Measurements from ENCODE around the gene LHFPL2. TPM values are rescaled to one million over a fixed set of nuclear protein-coding genes. Genes with fewer than 3 reads are reported as not detected.

LHFPL2 gene
- total RNA-seq, 1 experiment from 2014 or later, result 4.8 TPM

DNA sequence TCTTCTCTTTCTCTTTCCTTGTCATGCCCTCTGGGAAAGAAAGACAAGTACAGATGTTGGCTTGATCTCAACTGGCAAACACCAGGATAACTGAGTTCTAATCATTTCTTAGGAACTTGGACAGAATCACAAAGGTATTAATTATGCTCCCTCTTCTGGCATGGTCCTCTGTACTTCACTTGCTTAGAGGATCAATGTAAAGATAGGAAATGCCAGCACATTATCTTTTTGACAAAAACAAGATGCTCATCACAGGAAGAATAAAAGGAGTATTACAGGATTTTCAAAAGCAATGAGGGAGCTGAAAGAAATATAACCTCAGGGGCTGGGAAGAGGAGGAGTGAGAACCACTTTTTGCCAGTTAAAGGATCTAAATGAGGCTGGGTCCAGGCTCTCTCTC lies 70.6 kb downstream of the LHFPL2 start:
- H3K27me3 ChIP-seq (ENCODE audit: low read length), result no peaks in the 10 kb centered on the region
- H3K4me1 ChIP-seq (ENCODE audit: low read length), result peaks cover 15% of the 10 kb centered on the region
- H3K4me3 ChIP-seq (ENCODE audit: low read length), result no peak overlapping the region
- no peaks in the 10 kb centered on the region for H3K9me3 ChIP-seq (ENCODE audit: low read length)
- H3K9ac ChIP-seq (ENCODE audit: low read length), result no peak overlapping the region
- no peak overlapping the region for H3K4me2 ChIP-seq (ENCODE audit: low read depth, low read length, poor library complexity, severe bottlenecking)
- no peaks in the 10 kb centered on the region for H3K79me2 ChIP-seq (ENCODE audit: low read length)
- H3K27ac ChIP-seq (ENCODE audit: low read length), result no peak overlapping the region
- no peak for DNase-seq
- H3K36me3 ChIP-seq (ENCODE audit: insufficient read depth, low read length), result no peaks in the 10 kb centered on the region
- H3K9me2 ChIP-seq (replicated peaks; ENCODE audit: insufficient read depth, low read length), result no peaks in the 10 kb centered on the region
- H2AFZ ChIP-seq (ENCODE audit: low read length), result no peak overlapping the region
- no peaks in the 10 kb centered on the region for H4K20me1 ChIP-seq (ENCODE audit: insufficient read depth, low read depth, low read length)

DNA sequence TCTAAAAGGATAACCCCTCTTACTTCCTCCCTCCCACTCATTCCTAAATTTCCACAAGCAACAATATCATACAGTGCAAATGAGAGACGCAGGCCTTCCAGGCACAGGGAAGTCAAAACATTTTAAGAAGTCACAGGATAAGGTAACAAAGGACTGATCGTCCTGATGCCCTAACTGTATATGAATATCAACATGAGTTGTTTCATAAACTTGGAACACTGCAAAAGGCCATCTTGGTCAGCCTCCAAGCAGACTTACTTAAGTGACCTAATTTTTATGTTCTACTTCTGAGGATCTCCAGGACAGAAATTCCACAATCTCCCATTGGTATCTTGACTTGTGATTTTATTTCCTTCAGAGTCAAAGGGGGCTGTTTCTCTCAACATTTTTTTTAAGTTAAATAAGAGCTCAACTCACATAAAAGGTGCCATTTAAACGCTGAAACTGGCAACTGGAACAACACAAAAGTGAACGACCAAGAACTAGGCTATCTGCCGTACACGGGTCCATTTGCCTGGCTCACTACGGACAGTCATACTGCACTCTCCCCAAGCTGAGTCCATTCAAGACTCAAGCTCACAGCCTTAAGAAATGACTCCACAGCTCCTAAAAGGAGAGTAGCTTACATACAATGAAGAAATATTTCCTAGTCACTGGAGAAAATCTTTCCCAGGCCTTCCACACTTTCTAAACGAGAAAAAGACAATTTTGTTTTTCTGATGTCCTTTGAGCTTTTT lies 71.3 kb downstream of the LHFPL2 start:
- Histone ChIP-seq H2AFZ (ENCODE audit: low read length) (no peak overlapping the region), H3K4me1 (ENCODE audit: low read length) (peaks cover 17% of the 10 kb centered on the region), H3K9ac (ENCODE audit: low read length) (no peak overlapping the region), H4K20me1 (ENCODE audit: insufficient read depth, low read depth, low read length) (no peaks in the 10 kb centered on the region), H3K4me2 (ENCODE audit: low read depth, low read length, poor library complexity, severe bottlenecking) (no peak overlapping the region), H3K79me2 (ENCODE audit: low read length) (no peaks in the 10 kb centered on the region), H3K27ac (ENCODE audit: low read length) (no peak overlapping the region), H3K9me3 (ENCODE audit: low read length) (no peaks in the 10 kb centered on the region), H3K27me3 (ENCODE audit: low read length) (no peaks in the 10 kb centered on the region), H3K36me3 (ENCODE audit: insufficient read depth, low read length) (no peaks in the 10 kb centered on the region), H3K9me2 (replicated peaks; ENCODE audit: insufficient read depth, low read length) (no peaks in the 10 kb centered on the region), H3K4me3 (ENCODE audit: low read length) (no peak overlapping the region)
- no peak for DNase-seq

DNA sequence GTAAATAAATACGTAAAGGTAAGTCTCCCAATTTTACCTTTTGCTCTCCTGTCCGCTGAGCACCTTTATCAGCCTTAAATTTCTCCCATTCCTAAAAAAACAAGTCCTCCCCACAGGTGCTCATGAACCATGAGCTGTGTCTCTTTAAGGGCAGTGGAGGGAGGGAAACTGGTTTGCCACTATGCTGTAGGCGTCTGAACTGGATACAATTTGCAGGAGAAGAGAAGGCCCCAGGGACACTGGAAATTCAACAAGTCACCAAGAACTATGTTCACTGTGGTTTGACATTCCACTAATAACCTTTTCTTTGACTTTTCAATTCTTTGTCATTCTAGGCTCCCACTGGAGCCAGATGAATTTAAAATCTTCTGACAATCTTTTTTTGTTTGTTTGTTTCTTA lies 72.2 kb downstream of the LHFPL2 start:
- Histone ChIP-seq H3K27me3 (ENCODE audit: low read length) (no peaks in the 10 kb centered on the region), H3K27ac (ENCODE audit: low read length) (no peak overlapping the region), H3K9me3 (ENCODE audit: low read length) (no peaks in the 10 kb centered on the region), H3K79me2 (ENCODE audit: low read length) (no peaks in the 10 kb centered on the region), H3K36me3 (ENCODE audit: insufficient read depth, low read length) (no peaks in the 10 kb centered on the region), H3K4me1 (ENCODE audit: low read length) (peaks cover 17% of the 10 kb centered on the region), H2AFZ (ENCODE audit: low read length) (no peak overlapping the region), H3K4me3 (ENCODE audit: low read length) (no peak overlapping the region), H3K9ac (ENCODE audit: low read length) (no peak overlapping the region), H3K9me2 (replicated peaks; ENCODE audit: insufficient read depth, low read length) (no peaks in the 10 kb centered on the region), H4K20me1 (ENCODE audit: insufficient read depth, low read depth, low read length) (no peaks in the 10 kb centered on the region), H3K4me2 (ENCODE audit: low read depth, low read length, poor library complexity, severe bottlenecking) (no peak overlapping the region)
- no peak for DNase-seq

DNA sequence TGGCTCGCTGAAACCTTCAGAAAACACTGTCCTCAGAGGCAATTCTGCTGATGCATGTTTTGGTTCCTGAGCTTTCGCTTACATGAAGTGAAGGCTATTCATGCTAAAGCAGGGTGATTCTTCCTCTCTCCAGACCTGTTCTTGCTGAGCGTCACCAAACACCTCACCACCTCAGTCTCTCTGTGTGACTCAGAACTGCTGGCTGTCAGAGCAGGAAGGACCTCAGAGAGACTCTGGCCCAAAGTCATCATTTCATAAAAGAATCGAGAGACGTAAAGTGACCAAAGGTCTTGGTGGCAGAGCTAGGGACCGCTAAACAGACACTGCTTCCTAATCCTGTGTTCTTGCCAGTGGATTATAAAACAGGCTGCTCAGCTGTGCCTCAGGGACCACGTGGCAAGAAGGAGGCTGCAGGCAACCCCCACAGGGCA lies 73.8 kb downstream of the LHFPL2 start:
- no peak for DNase-seq
- H3K27me3 ChIP-seq (ENCODE audit: low read length), result no peaks in the 10 kb centered on the region

DNA sequence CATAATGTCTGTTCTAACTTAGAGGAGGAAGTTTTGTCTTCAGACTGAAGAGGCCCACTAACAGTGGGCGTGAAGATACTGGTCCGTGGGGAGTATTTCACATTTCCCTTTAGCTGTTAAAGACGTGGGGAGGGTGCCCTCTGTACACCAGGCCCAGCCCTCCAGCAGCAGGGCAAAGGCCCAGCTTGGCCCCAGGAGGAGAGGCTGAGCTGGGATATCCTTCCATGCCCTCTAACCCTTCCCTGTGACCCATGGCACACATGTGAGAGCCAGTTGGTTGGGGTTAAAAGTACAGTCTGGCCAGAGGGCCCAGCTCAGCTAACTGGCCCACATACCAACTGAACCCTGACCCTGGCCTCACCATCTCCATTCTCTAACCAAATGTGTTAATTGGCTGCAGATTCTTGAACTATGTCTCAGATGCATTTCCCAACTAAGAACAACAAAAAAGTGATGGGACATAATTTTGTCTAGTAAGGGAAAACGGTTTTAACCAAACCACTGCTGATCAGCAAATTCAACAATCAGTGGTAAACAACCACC lies 74.4 kb downstream of the LHFPL2 start:
- Histone ChIP-seq H2AFZ (ENCODE audit: low read length) (peak overlapping the region; percentile 25; the same call in 1 of the 2 replicates), H3K79me2 (ENCODE audit: low read length) (no peaks in the 10 kb centered on the region), H3K27me3 (ENCODE audit: low read length) (no peaks in the 10 kb centered on the region), H4K20me1 (ENCODE audit: insufficient read depth, low read depth, low read length) (no peaks in the 10 kb centered on the region), H3K4me2 (ENCODE audit: low read depth, low read length, poor library complexity, severe bottlenecking) (peak overlapping the region; percentile 31), H3K9me2 (replicated peaks; ENCODE audit: insufficient read depth, low read length) (no peaks in the 10 kb centered on the region), H3K36me3 (ENCODE audit: insufficient read depth, low read length) (no peaks in the 10 kb centered on the region), H3K4me1 (ENCODE audit: low read length) (peaks cover 17% of the 10 kb centered on the region), H3K27ac (ENCODE audit: low read length) (no peak overlapping the region), H3K9me3 (ENCODE audit: low read length) (no peaks in the 10 kb centered on the region), H3K9ac (ENCODE audit: low read length) (no peak overlapping the region), H3K4me3 (ENCODE audit: low read length) (no peak overlapping the region)
- DNase-seq, result no peak

More for the DNA sequence above, 73.8 kb downstream of the LHFPL2 start:
- Histone ChIP-seq H2AFZ (ENCODE audit: low read length) (no peak overlapping the region), H3K36me3 (ENCODE audit: insufficient read depth, low read length) (no peaks in the 10 kb centered on the region), H3K9ac (ENCODE audit: low read length) (no peak overlapping the region), H3K4me1 (ENCODE audit: low read length) (peaks cover 17% of the 10 kb centered on the region), H3K79me2 (ENCODE audit: low read length) (no peaks in the 10 kb centered on the region), H3K9me2 (replicated peaks; ENCODE audit: insufficient read depth, low read length) (no peaks in the 10 kb centered on the region), H3K4me3 (ENCODE audit: low read length) (no peak overlapping the region), H3K4me2 (ENCODE audit: low read depth, low read length, poor library complexity, severe bottlenecking) (no peak overlapping the region), H3K27ac (ENCODE audit: low read length) (no peak overlapping the region), H4K20me1 (ENCODE audit: insufficient read depth, low read depth, low read length) (no peaks in the 10 kb centered on the region), H3K9me3 (ENCODE audit: low read length) (no peaks in the 10 kb centered on the region)

DNA sequence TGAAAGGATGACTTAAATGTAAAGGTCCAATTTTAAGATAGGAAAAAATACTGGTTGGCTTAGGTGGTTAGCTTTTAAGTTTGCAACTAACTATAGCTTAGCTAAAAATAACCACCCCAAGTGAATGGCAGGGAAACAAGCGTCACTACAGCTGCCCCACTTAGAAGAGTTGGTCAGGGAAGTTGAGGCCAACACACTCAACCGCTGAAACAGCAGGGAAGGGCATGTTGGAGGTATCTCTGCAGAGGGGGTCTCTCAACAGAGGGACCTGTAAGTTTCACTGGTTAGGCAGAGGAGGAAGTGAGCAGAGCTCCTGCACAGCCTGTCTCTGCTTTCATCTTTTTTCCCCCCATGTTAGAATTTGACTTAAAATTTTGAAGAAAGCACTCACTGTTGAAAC lies 75.3 kb downstream of the LHFPL2 start:
- H3K36me3 ChIP-seq (ENCODE audit: insufficient read depth, low read length), result no peaks in the 10 kb centered on the region
- H3K4me1 ChIP-seq (ENCODE audit: low read length), result peaks cover 17% of the 10 kb centered on the region
- no peaks in the 10 kb centered on the region for H3K9me3 ChIP-seq (ENCODE audit: low read length)
- H3K9me2 ChIP-seq (replicated peaks; ENCODE audit: insufficient read depth, low read length), result no peaks in the 10 kb centered on the region
- H4K20me1 ChIP-seq (ENCODE audit: insufficient read depth, low read depth, low read length), result no peaks in the 10 kb centered on the region
- no peaks in the 10 kb centered on the region for H3K27me3 ChIP-seq (ENCODE audit: low read length)
- H2AFZ ChIP-seq (ENCODE audit: low read length), result no peak overlapping the region
- peak overlapping the region; percentile 31 for H3K4me2 ChIP-seq (ENCODE audit: low read depth, low read length, poor library complexity, severe bottlenecking)
- H3K4me3 ChIP-seq (ENCODE audit: low read length), result no peak overlapping the region
- no peak overlapping the region for H3K27ac ChIP-seq (ENCODE audit: low read length)
- H3K9ac ChIP-seq (ENCODE audit: low read length), result no peak overlapping the region
- no peaks in the 10 kb centered on the region for H3K79me2 ChIP-seq (ENCODE audit: low read length)
- DNase-seq, result no peak

DNA sequence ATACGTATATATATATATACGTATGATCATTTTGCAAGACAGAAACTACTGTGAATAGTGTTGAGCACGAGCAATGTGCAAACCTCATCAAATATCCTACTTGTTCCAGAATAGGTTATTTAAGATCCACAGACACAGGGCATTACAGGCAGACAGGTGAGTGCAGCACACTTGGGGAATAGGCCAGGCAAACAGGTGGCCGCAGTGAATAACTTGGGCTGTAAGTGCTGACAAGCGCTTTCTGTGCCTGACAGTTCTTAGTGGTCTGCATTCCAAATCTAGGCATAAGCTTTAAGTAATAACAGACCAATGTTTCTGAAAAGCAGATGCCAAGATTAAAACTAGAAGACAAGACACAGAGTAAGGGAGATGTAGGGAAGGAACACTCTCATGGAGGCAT lies 77.9 kb downstream of the LHFPL2 start:
- Histone ChIP-seq H3K4me2 (ENCODE audit: low read depth, low read length, poor library complexity, severe bottlenecking) (no peak overlapping the region), H3K9ac (ENCODE audit: low read length) (no peak overlapping the region), H3K9me2 (replicated peaks; ENCODE audit: insufficient read depth, low read length) (no peaks in the 10 kb centered on the region), H3K4me3 (ENCODE audit: low read length) (no peak overlapping the region), H4K20me1 (ENCODE audit: insufficient read depth, low read depth, low read length) (no peaks in the 10 kb centered on the region), H3K4me1 (ENCODE audit: low read length) (peaks cover 17% of the 10 kb centered on the region), H3K36me3 (ENCODE audit: insufficient read depth, low read length) (no peaks in the 10 kb centered on the region), H3K27ac (ENCODE audit: low read length) (no peak overlapping the region), H3K27me3 (ENCODE audit: low read length) (no peaks in the 10 kb centered on the region), H3K79me2 (ENCODE audit: low read length) (no peaks in the 10 kb centered on the region), H3K9me3 (ENCODE audit: low read length) (no peaks in the 10 kb centered on the region), H2AFZ (ENCODE audit: low read length) (no peak overlapping the region)
- no peak for DNase-seq

DNA sequence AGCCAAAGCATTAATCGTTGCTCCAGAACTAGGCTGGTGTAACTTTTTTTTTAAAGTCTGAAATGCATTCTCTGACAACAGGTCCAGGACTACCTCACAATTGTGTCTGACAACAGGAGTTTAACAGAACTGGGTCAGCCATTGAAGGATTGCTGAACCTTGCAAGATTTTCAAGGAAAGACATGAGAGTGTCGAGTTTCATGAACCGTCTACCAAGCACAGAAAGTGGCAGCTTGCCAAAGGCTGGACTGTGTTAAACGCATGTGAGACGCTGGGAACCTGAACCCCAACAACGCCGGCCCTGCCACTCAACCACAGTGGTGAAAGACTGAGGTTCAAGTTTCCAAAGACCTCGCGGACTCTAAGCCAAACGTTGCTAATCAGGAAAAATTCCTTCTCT lies 79.1 kb downstream of the LHFPL2 start:
- Histone ChIP-seq H4K20me1 (ENCODE audit: insufficient read depth, low read depth, low read length) (no peaks in the 10 kb centered on the region), H3K4me1 (ENCODE audit: low read length) (peaks cover 16% of the 10 kb centered on the region), H3K9me3 (ENCODE audit: low read length) (no peaks in the 10 kb centered on the region), H3K4me2 (ENCODE audit: low read depth, low read length, poor library complexity, severe bottlenecking) (no peak overlapping the region), H3K36me3 (ENCODE audit: insufficient read depth, low read length) (no peaks in the 10 kb centered on the region), H3K27me3 (ENCODE audit: low read length) (no peaks in the 10 kb centered on the region), H3K27ac (ENCODE audit: low read length) (no peak overlapping the region), H2AFZ (ENCODE audit: low read length) (no peak overlapping the region), H3K9ac (ENCODE audit: low read length) (no peak overlapping the region), H3K9me2 (replicated peaks; ENCODE audit: insufficient read depth, low read length) (no peaks in the 10 kb centered on the region), H3K79me2 (ENCODE audit: low read length) (no peaks in the 10 kb centered on the region), H3K4me3 (ENCODE audit: low read length) (no peak overlapping the region)
- no peak for DNase-seq
